H1 (cell line): ENCODE measurements around the gene MSL3B.

Experiments
- CTCF ChIA-PET: fragments of 300-600 bp; sonication (Branson Sonifier 250); formaldehyde crosslinking; loops from one replicate; lab custom pipeline; 2021; ENCODE audit not compliant: partially characterized antibody; lab: Charles Lee
- POLR2A ChIA-PET: fragments of 300-600 bp; sonication (Branson Sonifier 250); formaldehyde crosslinking; loops from one replicate; lab custom pipeline; 2021; ENCODE audit warnings: inconsistent platforms; ENCODE audit not compliant: partially characterized antibody; lab: Charles Lee
- DNase-seq, 2 experiments: peaks; one replicate each; pipeline versions ENCODE4 v3.0.0 to v3.0.0-alpha.2; 2010 to 2022; ENCODE audit warnings: low spot score in 2 of 2, low read depth in 1 of 2, mixed read lengths in 1 of 2
- FAIRE-seq: peaks from 2 replicates; lab custom pipeline; 2011; peaks lifted over from hg19 to GRCh38; lab: Jason Lieb, UNC
- H2AFZ ChIP-seq: 2 replicates; pipeline ENCODE4 v1.8.1; 2012; ENCODE audit warnings: low read length, inconsistent platforms
- H2AK5ac ChIP-seq: 2 replicates; pipeline ENCODE4 v1.6.1; 2013; ENCODE audit warnings: low read depth, low read length
- H2BK120ac ChIP-seq: replicated peaks from 2 replicates; pipeline ENCODE3; 2013; ENCODE audit warnings: low read depth, low read length, inconsistent platforms
- H2BK12ac ChIP-seq: 2 replicates; pipeline ENCODE4 v1.6.1; 2013; ENCODE audit warnings: low read depth, low read length
- H2BK15ac ChIP-seq: 2 replicates; pipeline ENCODE4 v1.6.1; 2013; ENCODE audit warnings: low read length
- H2BK20ac ChIP-seq: 2 replicates; pipeline ENCODE4 v1.6.1; 2013; ENCODE audit warnings: low read length
- H2BK5ac ChIP-seq: 2 replicates; pipeline ENCODE4 v1.6.1; 2013; ENCODE audit warnings: low read depth, low read length
- H3K14ac ChIP-seq: 2 replicates; pipeline ENCODE4 v1.6.1; 2013; ENCODE audit warnings: inconsistent platforms; ENCODE audit not compliant: insufficient read length
- H3K18ac ChIP-seq: 2 replicates; pipeline ENCODE4 v1.6.1; 2013; ENCODE audit warnings: low read length; ENCODE audit errors: extremely low read depth
- H3K23ac ChIP-seq: 2 replicates; pipeline ENCODE4 v1.6.1; 2013; ENCODE audit warnings: inconsistent platforms; ENCODE audit not compliant: insufficient read length
- H3K23me2 ChIP-seq: 2 replicates; pipeline ENCODE4 v1.6.1; 2013; ENCODE audit warnings: low read depth, low read length
- H3K27ac ChIP-seq: 2 replicates; pipeline ENCODE4 v1.6.1; 2011; ENCODE audit warnings: low read depth, low read length, inconsistent platforms
- H3K27me3 ChIP-seq, 4 experiments: replicated peaks in 1 of 4; 1 replicate in 1 of 4; 2 replicates in 3 of 4; pipeline versions ENCODE4 v1.6.1 to v1.8.1; 2011 to 2013; ENCODE audit warnings: low read length in 3 of 4, mild to moderate bottlenecking in 3 of 4, inconsistent platforms in 2 of 4, mixed read lengths in 2 of 4, moderate library complexity in 1 of 4; ENCODE audit not compliant: control insufficient read depth in 3 of 4, insufficient read depth in 3 of 4; ENCODE audit errors: extremely low read depth in 1 of 4
- H3K36me3 ChIP-seq, 4 experiments: 2 replicates each; pipeline versions ENCODE4 v1.6.1 to v1.8.1; 2011 to 2013; ENCODE audit warnings: mild to moderate bottlenecking in 4 of 4, low read length in 3 of 4, moderate library complexity in 2 of 4, control low read depth in 1 of 4, inconsistent platforms in 1 of 4; ENCODE audit not compliant: insufficient read depth in 4 of 4, control insufficient read depth in 2 of 4
- H3K4ac ChIP-seq: replicated peaks from 2 replicates; pipeline ENCODE3; 2013; ENCODE audit warnings: low read length, low read depth, mixed read lengths, inconsistent platforms; ENCODE audit not compliant: insufficient read length
- H3K4me1 ChIP-seq, 4 experiments: replicated peaks in 1 of 4; 1 replicate in 1 of 4; 2 replicates in 3 of 4; pipeline versions ENCODE4 v1.6.1 to v1.8.1; 2011 to 2013; ENCODE audit warnings: low read length in 3 of 4, inconsistent platforms in 2 of 4, mixed read lengths in 1 of 4; ENCODE audit not compliant: insufficient read depth in 4 of 4, control insufficient read depth in 3 of 4
- H3K4me2 ChIP-seq, 2 experiments: 2 replicates each; pipeline versions ENCODE4 v1.6.1 to v1.8.1; 2011 to 2013; ENCODE audit warnings: low read depth in 2 of 2, low read length in 2 of 2, control low read depth in 1 of 2, inconsistent platforms in 1 of 2, mild to moderate bottlenecking in 1 of 2; ENCODE audit not compliant: insufficient read depth in 1 of 2
- H3K4me3 ChIP-seq, 4 experiments: fragments of 200-600, 300-600 bp in 1 of 4; sonication (generic), shearing (Covaris generic), sonication (Bioruptor Twin) in 1 of 4; 2 replicates each; pipeline versions ENCODE4 v1.5.1 to v1.8.1; 2011 to 2016; ENCODE audit warnings: low read length in 4 of 4, low read depth in 3 of 4, control low read depth in 2 of 4, inconsistent platforms in 2 of 4, mild to moderate bottlenecking in 2 of 4, mixed read lengths in 1 of 4, moderate library complexity in 1 of 4; ENCODE audit not compliant: insufficient read depth in 2 of 4; ENCODE audit errors: extremely low read depth in 1 of 4
- H3K56ac ChIP-seq: replicated peaks from 2 replicates; pipeline ENCODE3; 2013; ENCODE audit warnings: low read depth, mild to moderate bottlenecking, mixed read lengths, low read length, inconsistent platforms; ENCODE audit not compliant: insufficient read length
- H3K79me1 ChIP-seq: 2 replicates; pipeline ENCODE4 v1.6.1; 2013; ENCODE audit warnings: low read depth, low read length, control low read depth
- H3K79me2 ChIP-seq, 2 experiments: 2 replicates each; pipeline versions ENCODE4 v1.6.1 to v1.8.1; 2012 to 2013; ENCODE audit warnings: low read length in 2 of 2, mild to moderate bottlenecking in 2 of 2, inconsistent platforms in 1 of 2; ENCODE audit not compliant: insufficient read depth in 2 of 2, control insufficient read depth in 1 of 2
- H3K9ac ChIP-seq, 4 experiments: replicated peaks in 1 of 4; 1 replicate in 1 of 4; 2 replicates in 3 of 4; pipeline versions ENCODE4 v1.6.1 to v1.8.1; 2011 to 2013; ENCODE audit warnings: low read depth in 3 of 4, low read length in 3 of 4, control low read depth in 2 of 4, mild to moderate bottlenecking in 2 of 4, moderate library complexity in 2 of 4, inconsistent platforms in 1 of 4; ENCODE audit errors: extremely low read depth in 1 of 4
- H3K9me3 ChIP-seq, 2 experiments: 2 replicates each; pipeline versions ENCODE4 v1.6.1 to v1.8.1; 2012 to 2013; ENCODE audit warnings: mild to moderate bottlenecking in 2 of 2, moderate library complexity in 2 of 2, control low read depth in 1 of 2, inconsistent platforms in 1 of 2, low read depth in 1 of 2, low read length in 1 of 2, mixed read lengths in 1 of 2; ENCODE audit not compliant: insufficient read depth in 2 of 2
- H4K20me1 ChIP-seq, 2 experiments: replicated peaks in 1 of 2; 2 replicates each; pipeline versions ENCODE3 to v1.8.1; 2011 to 2013; ENCODE audit warnings: inconsistent platforms in 2 of 2, low read length in 2 of 2, mild to moderate bottlenecking in 1 of 2; ENCODE audit not compliant: insufficient read depth in 2 of 2, control insufficient read depth in 1 of 2
- H4K5ac ChIP-seq: 2 replicates; pipeline ENCODE4 v1.6.1; 2013; ENCODE audit warnings: low read length, low read depth, mixed read lengths, inconsistent platforms; ENCODE audit not compliant: insufficient read length
- H4K8ac ChIP-seq: 2 replicates; pipeline ENCODE4 v1.8.0; 2013; ENCODE audit warnings: mild to moderate bottlenecking, moderate library complexity, low read length, inconsistent platforms; ENCODE audit not compliant: insufficient read depth; ENCODE audit errors: extremely low read depth
- H4K91ac ChIP-seq: replicated peaks from 2 replicates; pipeline ENCODE3; 2013; ENCODE audit warnings: low read length, mixed read lengths, inconsistent platforms; ENCODE audit not compliant: insufficient read length
- CBX8 ChIP-seq: fragments of 300-800, 300-1000 bp; sonication (generic); IDR thresholded peaks from 2 replicates; pipeline ENCODE4 v1.7.1; 2016; ENCODE audit warnings: low read depth, low read length, borderline replicate concordance
- GTF2F1 ChIP-seq: IDR thresholded peaks from 2 replicates; pipeline ENCODE4 v1.6.1; 2012; ENCODE audit warnings: low read depth, low read length, improper control_type of control experiment, borderline replicate concordance
- POLR2AphosphoS5 ChIP-seq: IDR thresholded peaks from 2 replicates; pipeline ENCODE4 v1.6.1; 2011; ENCODE audit warnings: low read depth, low read length
- SP1 ChIP-seq: IDR thresholded peaks from 2 replicates; pipeline ENCODE4 v1.6.1; 2011; ENCODE audit warnings: low read depth, low read length
- WGBS, 2 experiments: shearing (Covaris generic) in 1 of 2; methylation state at CpG; one replicate each; pipeline versions ENCODE4 v1.1.6 to v1.1.7; 2013 to 2015; ENCODE audit warnings: low lambda C conversion rate in 2 of 2, mixed read lengths in 2 of 2, inconsistent platforms in 1 of 2, low coverage in 1 of 2, missing lambda C conversion rate in 1 of 2; ENCODE audit not compliant: insufficient replicate concordance in 2 of 2, insufficient coverage in 1 of 2, insufficient read length in 1 of 2; ENCODE audit errors: extremely low coverage in 1 of 2, missing lambda C conversion rate in 1 of 2; 5-methylcytosine and 5-hydroxymethylcytosine counted together
- TF ChIP-seq, protein P1 (sequence below): IDR thresholded peaks from 2 replicates; pipeline ENCODE4 v1.6.1; 2011; ENCODE audit warnings: low read depth, mild to moderate bottlenecking, low read length; ENCODE audit not compliant: insufficient read depth

The MSL3B gene

DNA sequence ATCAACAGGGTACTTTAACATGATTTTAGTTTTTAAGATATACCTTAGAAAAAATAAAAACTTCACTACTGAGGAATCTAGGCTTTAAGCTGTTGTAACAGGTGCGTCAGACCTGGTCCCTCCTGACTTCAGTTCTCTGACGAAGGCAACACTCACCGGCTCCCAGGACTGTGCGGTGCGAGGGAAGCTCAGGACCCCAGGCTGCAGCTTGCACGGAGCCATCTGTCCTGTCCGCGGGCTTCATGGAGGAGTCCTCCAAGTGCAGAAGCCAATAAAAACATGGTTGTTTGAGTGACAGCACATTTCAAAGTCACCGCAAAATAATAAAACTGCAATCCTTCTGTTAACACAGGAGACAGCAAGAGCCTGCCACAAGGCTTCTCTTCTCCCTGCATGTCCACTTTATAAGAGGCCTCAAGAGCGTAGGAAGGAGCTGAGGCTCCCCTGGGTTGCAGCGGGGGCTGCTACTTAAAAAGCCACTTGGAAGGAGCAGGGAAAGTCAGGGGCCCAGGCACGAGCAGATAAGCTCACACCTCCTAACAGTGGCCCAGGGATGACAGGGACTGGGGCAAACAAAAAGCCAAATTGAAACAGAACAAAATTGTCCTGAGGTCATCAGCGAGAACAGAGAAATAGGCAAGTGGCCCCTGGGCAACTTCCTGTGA is 18.4 kb downstream of the MSL3B start:
- Histone ChIP-seq H3K79me2 (peaks cover 21 to 53% of the 10 kb centered on the region in 2 experiments), H3K9me3 (no peaks in the 10 kb centered on the region), H3K23me2 (peaks cover 7% of the 10 kb centered on the region), H2AK5ac (no peak overlapping the region), H4K91ac (no peak overlapping the region), H4K8ac (no peak overlapping the region), H2AFZ (no peak overlapping the region), H3K36me3 (peaks cover 49 to 84% (median 65%) of the 10 kb centered on the region in 4 experiments), H3K4ac (no peak overlapping the region), H3K56ac (no peak overlapping the region), H3K27me3 (no peaks in the 10 kb centered on the region), H2BK12ac (no peak overlapping the region), H2BK5ac (no peak overlapping the region), H3K18ac (no peak overlapping the region), H3K4me3 (no peak overlapping the region), H4K5ac (no peak overlapping the region), H3K4me2 (no peak overlapping the region), H3K9ac (no peak overlapping the region), H2BK20ac (no peak overlapping the region), H3K4me1 (peaks cover 0 to 5% (median 2%) of the 10 kb centered on the region in 4 experiments; a peak in 4 of 7 replicates), H3K23ac (no peak overlapping the region), H3K27ac (no peak overlapping the region), H2BK15ac (no peak overlapping the region), H3K79me1 (peaks cover 3% of the 10 kb centered on the region; the same call in 1 of the 2 replicates), H2BK120ac (no peak overlapping the region), H4K20me1 (peaks cover 9 to 14% of the 10 kb centered on the region in 2 experiments), H3K14ac (no peak overlapping the region)
- DNase-seq (no peak), FAIRE-seq (no peak)
- ChIA-PET CTCF (interaction anchor here (0.9 kb wide), 1 partner anchor 7 kb away, joined by 3 read pairs; no protein-coding TSS in a partner anchor), POLR2A (interaction anchor here (0.5 to 1.5 kb wide), 5 partner anchors 10 to 159 kb away, joined by 3 to 5 read pairs (median 3); partner anchors contain the start of gene MSL3B)
- 93% methylated on average over 13 of the region's 13 CpGs; no CpG with 5 or more reads in 1 of the 2 experiments for WGBS, 2 experiments
- TF ChIP-seq CBX8 = no peak
- TF ChIP-seq POLR2AphosphoS5 = no peak
- TF ChIP-seq SP1 = no peak
- no peak for TF ChIP-seq GTF2F1
- TF ChIP-seq, protein P1, sequence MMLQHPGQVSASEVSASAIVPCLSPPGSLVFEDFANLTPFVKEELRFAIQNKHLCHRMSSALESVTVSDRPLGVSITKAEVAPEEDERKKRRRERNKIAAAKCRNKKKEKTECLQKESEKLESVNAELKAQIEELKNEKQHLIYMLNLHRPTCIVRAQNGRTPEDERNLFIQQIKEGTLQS = no peak
